Upper lobe of left lung (tissue), 6 donors: ENCODE results near the gene OVCH1. TPM values are rescaled to one million over a fixed set of nuclear protein-coding genes. Genes with fewer than 3 reads are reported as not detected.

Source experiments
- ATAC-seq, 2 donors: fragments of 200-7000 bp; cut with Tn5 transposase; one replicate each; pipeline ENCODE4 v1.9.1; 2022; ENCODE audit warnings: mild to moderate bottlenecking in 2 of 2, moderate library complexity in 2 of 2; ENCODE audit not compliant: low FRiP score in 2 of 2
- DNase-seq, 2 donors: peaks; one replicate each; pipeline ENCODE4 v3.0.0-alpha.2; 2019 to 2020
- H3K27ac ChIP-seq, 4 donors: fragments of 200-600 bp; sonication (generic); one replicate each; pipeline ENCODE4 v1.5.1; 2016 to 2019
- H3K27me3 ChIP-seq, 4 donors: fragments of 200-600 bp; sonication (generic); one replicate each; pipeline ENCODE4 v1.5.1; 2017 to 2019
- H3K36me3 ChIP-seq, 4 donors: fragments of 200-600 bp; sonication (generic); one replicate each; pipeline ENCODE4 v1.5.1; 2016 to 2019
- H3K4me1 ChIP-seq, 4 donors: fragments of 200-600 bp; sonication (generic); one replicate each; pipeline ENCODE4 v1.5.1; 2018 to 2019
- H3K4me3 ChIP-seq, 4 donors: fragments of 200-600 bp; sonication (generic); one replicate each; pipeline ENCODE4 v1.5.1; 2017 to 2019; ENCODE audit warnings: mild to moderate bottlenecking in 2 of 4, moderate library complexity in 1 of 4
- H3K9me3 ChIP-seq, 4 donors: fragments of 200-600 bp; sonication (generic); one replicate each; pipeline ENCODE4 v1.5.1; 2018 to 2019
- CTCF ChIP-seq, 6 experiments: fragments of 450-650 bp in 4 of 6; fragments of 200-600 bp in 2 of 6; sonication (generic) in 2 of 6; IDR thresholded peaks; one replicate each; pipeline ENCODE4 v1.5.1; 2016 to 2019; ENCODE audit warnings: antibody characterized with exemption in 6 of 6
- EP300 ChIP-seq, 4 donors: sonication (generic); formaldehyde crosslinking; IDR thresholded peaks; one replicate each; pipeline ENCODE4 v1.5.1; 2017; ENCODE audit warnings: antibody characterized with exemption in 4 of 4, control low read depth in 2 of 4
- POLR2A ChIP-seq, 4 donors: fragments of 450-650 bp; IDR thresholded peaks; one replicate each; pipeline ENCODE4 v1.5.1; 2016 to 2017; ENCODE audit warnings: antibody characterized with exemption in 4 of 4, mild to moderate bottlenecking in 2 of 4
- POLR2AphosphoS5 ChIP-seq, 2 donors: sonication (generic); formaldehyde crosslinking; IDR thresholded peaks; one replicate each; pipeline ENCODE4 v1.5.1; 2017; ENCODE audit warnings: antibody characterized with exemption in 2 of 2
- WGBS, 2 donors: methylation state at CpG; one replicate each; pipeline ENCODE4 v1.1.5; 2017 to 2018; 5-methylcytosine and 5-hydroxymethylcytosine counted together
- total RNA-seq, 6 donors: library from RNA; depleted of rRNA in 4 of 6; stranded (reverse); fragments of >200 nt in 4 of 6; gene quantifications; one replicate each; pipeline versions ENCODE4 v1.1.0 to v1.2.1, GENCODE V29; 2016 to 2021
- donor health status: DM: no; HTN: no; CAD: no; lungs with moderate emphysema.
- donor health status: DM: no; HTN: yes; CAD: no; lungs with severe emphysema.

The OVCH1 gene
- total RNA-seq, 6 donors from 2014 or later, result 1.2 to 4.0 (median 2.3) TPM

- H3K36me3 ChIP-seq, result no peaks in the 10 kb centered on the region
- H3K4me1 ChIP-seq, result no peaks in the 10 kb centered on the region
- no peak overlapping the region for H3K4me3 ChIP-seq
- ATAC-seq (peak in 1 of 2 donors; percentile 21), DNase-seq (no peak)
- WGBS, 2 donors, result 77 to 84% methylated on average over 6 of the region's 6 CpGs
- no peak overlapping the region for H3K27ac ChIP-seq
- H3K27me3 ChIP-seq, result no peaks in the 10 kb centered on the region
- no peaks in the 10 kb centered on the region for H3K9me3 ChIP-seq
- TF ChIP-seq POLR2A (IDR thresholded peaks at IDR 0.05) (no peak), CTCF (IDR thresholded peaks at IDR 0.05) (no peak), EP300 (IDR thresholded peaks at IDR 0.05) (no peak), POLR2AphosphoS5 (IDR thresholded peaks at IDR 0.05) (no peak)
Measured at GRCh38 chr12:29492891-29493290, 4.6 kb downstream of the OVCH1 start.

GRCh38 chr12:29486972-29487371 is 10.5 kb downstream of the OVCH1 start:
- ATAC-seq, result no peak

GRCh38 chr12:29463198-29463597 is 34.3 kb downstream of the OVCH1 start:
- no peaks in the 10 kb centered on the region for H3K4me1 ChIP-seq
- no peak for TF ChIP-seq POLR2AphosphoS5 (IDR thresholded peaks at IDR 0.05)
- no peak for TF ChIP-seq EP300 (IDR thresholded peaks at IDR 0.05)
- TF ChIP-seq CTCF (IDR thresholded peaks at IDR 0.05), result no peak
- TF ChIP-seq POLR2A (IDR thresholded peaks at IDR 0.05), result no peak
- H3K36me3 ChIP-seq, result no peaks in the 10 kb centered on the region
- ATAC-seq (no peak), DNase-seq (no peak)
- H3K9me3 ChIP-seq, result no peaks in the 10 kb centered on the region
- no peak overlapping the region for H3K4me3 ChIP-seq
- no peaks in the 10 kb centered on the region for H3K27me3 ChIP-seq
- no peak overlapping the region for H3K27ac ChIP-seq
- WGBS, 2 donors, result 68 to 71% methylated on average over 4 of the region's 4 CpGs

More at GRCh38 chr12:29486972-29487371, 10.5 kb downstream of the OVCH1 start:
- Histone ChIP-seq H3K4me1 (no peaks in the 10 kb centered on the region), H3K27ac (no peak overlapping the region), H3K9me3 (no peaks in the 10 kb centered on the region), H3K4me3 (no peak overlapping the region), H3K36me3 (no peaks in the 10 kb centered on the region), H3K27me3 (no peaks in the 10 kb centered on the region)
- WGBS, 2 donors, result 58 to 65% methylated on average over 2 of the region's 2 CpGs
- no peak for DNase-seq
- TF ChIP-seq POLR2AphosphoS5 (IDR thresholded peaks at IDR 0.05) (no peak), EP300 (IDR thresholded peaks at IDR 0.05) (no peak), POLR2A (IDR thresholded peaks at IDR 0.05) (no peak), CTCF (IDR thresholded peaks at IDR 0.05) (no peak)

- WGBS, 2 donors, result 71 to 88% methylated on average over 2 of the region's 2 CpGs
- H3K27ac ChIP-seq, result no peak overlapping the region
- H3K27me3 ChIP-seq, result no peaks in the 10 kb centered on the region
- TF ChIP-seq POLR2A (IDR thresholded peaks at IDR 0.05) (no peak), EP300 (IDR thresholded peaks at IDR 0.05) (no peak), CTCF (IDR thresholded peaks at IDR 0.05) (no peak), POLR2AphosphoS5 (IDR thresholded peaks at IDR 0.05) (no peak)
- ATAC-seq, result no peak
- no peak for DNase-seq
- no peaks in the 10 kb centered on the region for H3K36me3 ChIP-seq
- H3K9me3 ChIP-seq, result no peaks in the 10 kb centered on the region
- no peak overlapping the region for H3K4me3 ChIP-seq
- H3K4me1 ChIP-seq, result no peaks in the 10 kb centered on the region
Measured at GRCh38 chr12:29460082-29460481, 37.4 kb downstream of the OVCH1 start.

GRCh38 chr12:29455087-29455486 is 42.4 kb downstream of the OVCH1 start:
- 42 to 67% methylated on average over 1 of the region's 1 CpG for WGBS, 2 donors
- no peaks in the 10 kb centered on the region for H3K9me3 ChIP-seq
- no peak overlapping the region for H3K27ac ChIP-seq
- ATAC-seq, result no peak
- H3K4me1 ChIP-seq, result no peaks in the 10 kb centered on the region
- no peaks in the 10 kb centered on the region for H3K36me3 ChIP-seq
- DNase-seq, result no peak
- no peak overlapping the region for H3K4me3 ChIP-seq
- no peaks in the 10 kb centered on the region for H3K27me3 ChIP-seq
- no peak for TF ChIP-seq POLR2AphosphoS5 (IDR thresholded peaks at IDR 0.05)
- no peak for TF ChIP-seq EP300 (IDR thresholded peaks at IDR 0.05)
- no peak for TF ChIP-seq POLR2A (IDR thresholded peaks at IDR 0.05)
- no peak for TF ChIP-seq CTCF (IDR thresholded peaks at IDR 0.05)
